ENCODE measurements around the gene NFXL1. TPM values are rescaled to one million over a fixed set of nuclear protein-coding genes. Genes with fewer than 3 reads are reported as not detected.

NFXL1 gene
- total RNA-seq, 4 donors from 2014 or later: 10.4 to 17.7 (median 12.0) TPM

DNA sequence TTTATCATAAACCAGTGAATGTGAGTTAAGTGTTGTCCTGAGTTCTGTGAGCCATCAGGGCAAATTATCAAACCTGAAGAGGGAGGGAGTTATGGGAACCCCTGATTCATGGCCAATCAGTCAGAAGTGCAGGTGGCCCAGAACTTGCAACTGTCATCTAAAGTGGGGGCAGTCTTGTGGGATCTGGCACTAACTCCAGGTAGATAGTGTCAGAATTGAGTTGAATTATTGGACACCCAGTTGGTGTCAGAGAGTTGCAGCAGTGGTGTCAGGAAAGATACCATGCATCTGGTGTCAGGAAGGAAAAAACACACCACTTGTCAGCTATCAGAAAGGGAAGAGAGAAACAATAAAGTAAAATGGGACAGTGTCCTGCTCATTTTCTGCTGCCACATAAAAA, 84.9 kb downstream of the NFXL1 start:
- TF ChIP-seq, protein P1, sequence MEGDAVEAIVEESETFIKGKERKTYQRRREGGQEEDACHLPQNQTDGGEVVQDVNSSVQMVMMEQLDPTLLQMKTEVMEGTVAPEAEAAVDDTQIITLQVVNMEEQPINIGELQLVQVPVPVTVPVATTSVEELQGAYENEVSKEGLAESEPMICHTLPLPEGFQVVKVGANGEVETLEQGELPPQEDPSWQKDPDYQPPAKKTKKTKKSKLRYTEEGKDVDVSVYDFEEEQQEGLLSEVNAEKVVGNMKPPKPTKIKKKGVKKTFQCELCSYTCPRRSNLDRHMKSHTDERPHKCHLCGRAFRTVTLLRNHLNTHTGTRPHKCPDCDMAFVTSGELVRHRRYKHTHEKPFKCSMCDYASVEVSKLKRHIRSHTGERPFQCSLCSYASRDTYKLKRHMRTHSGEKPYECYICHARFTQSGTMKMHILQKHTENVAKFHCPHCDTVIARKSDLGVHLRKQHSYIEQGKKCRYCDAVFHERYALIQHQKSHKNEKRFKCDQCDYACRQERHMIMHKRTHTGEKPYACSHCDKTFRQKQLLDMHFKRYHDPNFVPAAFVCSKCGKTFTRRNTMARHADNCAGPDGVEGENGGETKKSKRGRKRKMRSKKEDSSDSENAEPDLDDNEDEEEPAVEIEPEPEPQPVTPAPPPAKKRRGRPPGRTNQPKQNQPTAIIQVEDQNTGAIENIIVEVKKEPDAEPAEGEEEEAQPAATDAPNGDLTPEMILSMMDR (IDR thresholded peaks at IDR 0.05; ENCODE audit: low read depth): no peak

- TF ChIP-seq, protein P1 (IDR thresholded peaks at IDR 0.05; ENCODE audit: low read depth): no peak
These were observed 86.9 kb downstream of the NFXL1 start for GRCh38 chr4:47827343-47828047.

GRCh38 chr4:47824840-47825239, 89.5 kb downstream of the NFXL1 start:
- TF ChIP-seq, protein P1 (IDR thresholded peaks at IDR 0.05; ENCODE audit: low read depth): no peak

DNA sequence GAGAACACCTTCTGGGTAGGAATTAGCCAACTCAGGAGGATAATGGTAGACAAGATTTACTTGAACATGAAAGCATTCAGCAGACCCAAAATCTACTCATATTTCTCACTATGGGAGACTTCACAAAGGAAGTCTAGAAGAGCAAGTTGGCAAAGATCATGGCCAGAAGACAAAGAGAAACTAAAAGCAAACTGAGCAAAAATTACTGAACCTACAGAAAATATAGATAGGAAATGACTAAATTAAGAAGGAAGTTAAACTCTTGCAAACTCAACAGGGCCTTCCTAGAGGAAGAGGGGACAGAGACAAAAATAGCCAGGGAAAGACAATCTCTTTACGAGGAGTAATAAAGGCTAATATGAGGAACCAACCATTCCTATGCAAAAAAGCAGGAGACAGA, 95.2 kb downstream of the NFXL1 start:
- TF ChIP-seq, protein P1 (IDR thresholded peaks at IDR 0.05; ENCODE audit: low read depth): no peak

DNA sequence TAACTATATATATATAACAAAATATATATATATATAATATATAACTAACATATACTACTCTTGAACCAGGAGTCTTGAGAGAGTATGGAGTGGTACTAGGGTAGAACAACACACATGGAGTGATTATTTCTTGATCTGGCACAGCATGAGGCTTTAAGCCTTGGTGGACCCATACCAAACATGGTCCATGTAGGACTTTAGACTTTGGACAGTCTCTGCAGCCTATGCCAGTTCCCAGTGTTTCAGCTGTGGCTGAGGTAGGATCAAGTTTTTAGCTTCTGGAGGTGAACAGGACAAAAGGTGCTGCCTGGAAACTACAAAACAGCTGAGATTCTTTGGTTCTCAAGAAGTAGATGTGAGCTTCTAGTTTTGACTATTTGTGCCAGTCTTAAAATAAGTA, 97.1 kb downstream of the NFXL1 start:
- TF ChIP-seq, protein P1 (IDR thresholded peaks at IDR 0.05; ENCODE audit: low read depth): no peak

DNA sequence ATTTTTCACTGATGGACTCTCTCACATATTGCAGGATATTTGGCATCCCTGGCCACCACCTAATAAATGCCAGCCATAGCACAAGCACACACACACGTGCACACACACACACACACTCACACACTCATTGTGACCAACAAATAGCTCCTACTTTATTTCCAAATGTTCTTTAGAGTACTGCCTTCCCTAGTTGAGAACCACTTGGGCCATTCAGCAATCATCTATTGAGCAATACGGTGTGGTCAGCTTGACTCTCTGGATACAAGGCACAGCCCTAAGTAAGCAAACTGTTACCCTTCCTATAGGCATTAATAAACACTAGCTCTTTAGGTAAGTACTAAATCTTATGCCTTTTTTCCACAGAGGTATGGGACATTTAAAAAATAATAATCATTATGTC, 97.6 kb downstream of the NFXL1 start:
- TF ChIP-seq, protein P1 (IDR thresholded peaks at IDR 0.05; ENCODE audit: low read depth): no peak

GRCh38 chr4:47814618-47815295, 99.6 kb downstream of the NFXL1 start:
- TF ChIP-seq, protein P1 (IDR thresholded peaks at IDR 0.05; ENCODE audit: low read depth): no peak

Measured in subcutaneous adipose tissue (tissue), 4 donors.